ENCODE results near the gene PTGFRN.

DNA sequence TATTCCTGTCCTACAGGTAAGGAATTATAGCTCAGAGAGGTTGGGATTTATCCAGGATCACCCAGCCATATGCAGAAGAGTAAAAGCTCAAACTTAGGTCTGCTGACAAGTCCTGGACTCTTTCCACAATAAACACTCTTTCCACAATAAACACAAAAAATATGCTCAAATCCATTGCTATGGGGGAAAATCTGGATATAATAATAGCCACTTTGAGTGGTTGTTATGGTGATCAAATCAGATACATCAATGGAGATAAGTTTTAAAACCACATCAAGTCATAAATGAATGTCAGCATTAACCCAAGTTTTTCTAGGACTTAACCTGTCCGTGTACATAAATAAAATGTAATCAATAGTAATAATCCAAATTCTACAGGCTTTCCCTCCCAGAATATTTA lies 128.1 kb downstream of the PTGFRN start:
- TF ChIP-seq, protein P1, sequence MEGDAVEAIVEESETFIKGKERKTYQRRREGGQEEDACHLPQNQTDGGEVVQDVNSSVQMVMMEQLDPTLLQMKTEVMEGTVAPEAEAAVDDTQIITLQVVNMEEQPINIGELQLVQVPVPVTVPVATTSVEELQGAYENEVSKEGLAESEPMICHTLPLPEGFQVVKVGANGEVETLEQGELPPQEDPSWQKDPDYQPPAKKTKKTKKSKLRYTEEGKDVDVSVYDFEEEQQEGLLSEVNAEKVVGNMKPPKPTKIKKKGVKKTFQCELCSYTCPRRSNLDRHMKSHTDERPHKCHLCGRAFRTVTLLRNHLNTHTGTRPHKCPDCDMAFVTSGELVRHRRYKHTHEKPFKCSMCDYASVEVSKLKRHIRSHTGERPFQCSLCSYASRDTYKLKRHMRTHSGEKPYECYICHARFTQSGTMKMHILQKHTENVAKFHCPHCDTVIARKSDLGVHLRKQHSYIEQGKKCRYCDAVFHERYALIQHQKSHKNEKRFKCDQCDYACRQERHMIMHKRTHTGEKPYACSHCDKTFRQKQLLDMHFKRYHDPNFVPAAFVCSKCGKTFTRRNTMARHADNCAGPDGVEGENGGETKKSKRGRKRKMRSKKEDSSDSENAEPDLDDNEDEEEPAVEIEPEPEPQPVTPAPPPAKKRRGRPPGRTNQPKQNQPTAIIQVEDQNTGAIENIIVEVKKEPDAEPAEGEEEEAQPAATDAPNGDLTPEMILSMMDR (conservative IDR thresholded peaks at IDR 0.05 in 1 of 2, IDR thresholded peaks at IDR 0.05 in 1 of 2; ENCODE audit: extremely low read depth in 1 of 2, insufficient read depth in 1 of 2, low read depth in 1 of 2, low read length in 2 of 2): no peak
- TF ChIP-seq EZH2 (IDR thresholded peaks at IDR 0.05; ENCODE audit: borderline replicate concordance, low read length): no peak
